Transverse colon (tissue), 4 donors: ENCODE measurements around the gene PARP3.

Source experiments
- POLR2AphosphoS5 ChIP-seq, 3 donors: sonication (generic); formaldehyde crosslinking; IDR thresholded peaks; one replicate each; pipeline ENCODE4 v1.6.1; 2016; ENCODE audit warnings: antibody characterized with exemption in 3 of 3
- TF ChIP-seq, protein P1 (sequence below), 5 experiments: fragments of 200-600 bp in 3 of 5; fragments of 450-650 bp in 2 of 5; sonication (generic) in 3 of 5; IDR thresholded peaks; 1 replicate in 2 of 5; 2 replicates in 3 of 5; pipeline ENCODE4 v1.5.1; 2016 to 2017; ENCODE audit warnings: antibody characterized with exemption in 5 of 5, inconsistent platforms in 3 of 5, mild to moderate bottlenecking in 2 of 5, moderate library complexity in 1 of 5

- TF ChIP-seq, protein P1, sequence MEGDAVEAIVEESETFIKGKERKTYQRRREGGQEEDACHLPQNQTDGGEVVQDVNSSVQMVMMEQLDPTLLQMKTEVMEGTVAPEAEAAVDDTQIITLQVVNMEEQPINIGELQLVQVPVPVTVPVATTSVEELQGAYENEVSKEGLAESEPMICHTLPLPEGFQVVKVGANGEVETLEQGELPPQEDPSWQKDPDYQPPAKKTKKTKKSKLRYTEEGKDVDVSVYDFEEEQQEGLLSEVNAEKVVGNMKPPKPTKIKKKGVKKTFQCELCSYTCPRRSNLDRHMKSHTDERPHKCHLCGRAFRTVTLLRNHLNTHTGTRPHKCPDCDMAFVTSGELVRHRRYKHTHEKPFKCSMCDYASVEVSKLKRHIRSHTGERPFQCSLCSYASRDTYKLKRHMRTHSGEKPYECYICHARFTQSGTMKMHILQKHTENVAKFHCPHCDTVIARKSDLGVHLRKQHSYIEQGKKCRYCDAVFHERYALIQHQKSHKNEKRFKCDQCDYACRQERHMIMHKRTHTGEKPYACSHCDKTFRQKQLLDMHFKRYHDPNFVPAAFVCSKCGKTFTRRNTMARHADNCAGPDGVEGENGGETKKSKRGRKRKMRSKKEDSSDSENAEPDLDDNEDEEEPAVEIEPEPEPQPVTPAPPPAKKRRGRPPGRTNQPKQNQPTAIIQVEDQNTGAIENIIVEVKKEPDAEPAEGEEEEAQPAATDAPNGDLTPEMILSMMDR (IDR thresholded peaks at IDR 0.05) = peak in 3 of 5 experiments; percentile 14 to 18 (median 17)
- peak; percentile 75 to 93 (median 82) for TF ChIP-seq POLR2AphosphoS5 (IDR thresholded peaks at IDR 0.05)
Measured at GRCh38 chr3:51995346-51996163, 53.4 kb downstream of the PARP3 start, which contains the start of gene RPL29.
